GM18505 (cell line): ENCODE results near the gene RFT1.
"Not testable (repeated sequence)": the region's sequence is repeated elsewhere in the genome, so short reads cannot be mapped to it uniquely, and the experiment has no call there.

ENCODE experiments used
- ATAC-seq: cut with Tn5 transposase; IDR thresholded peaks from one replicate; pipeline ENCODE4 v1.9.1; 2021; ENCODE audit not compliant: unreplicated experiment
- POLR2A ChIP-seq: IDR thresholded peaks from 4 replicates; pipeline ENCODE4 v1.6.1; 2011; ENCODE audit warnings: borderline replicate concordance; ENCODE audit not compliant: insufficient read depth, insufficient read length; ENCODE audit errors: extremely low read depth

RFT1 gene

GRCh38 chr3:53075743-53076140, 54.5 kb downstream of the RFT1 start:
- no peak for TF ChIP-seq POLR2A
- ATAC-seq = no peak

- ATAC-seq = no peak
- TF ChIP-seq POLR2A = no peak
Measured at GRCh38 chr3:53074761-53075742, 55.2 kb downstream of the RFT1 start.

GRCh38 chr3:53074366-53074696, 55.9 kb downstream of the RFT1 start:
- no peak for TF ChIP-seq POLR2A
- no peak for ATAC-seq

GRCh38 chr3:53073553-53074365, 56.5 kb downstream of the RFT1 start:
- no peak for ATAC-seq

GRCh38 chr3:53072653-53073552, 57.3 kb downstream of the RFT1 start:
- TF ChIP-seq POLR2A = peak; percentile 50
- peak; percentile 66 for ATAC-seq

More at GRCh38 chr3:53073553-53074365, 56.5 kb downstream of the RFT1 start:
- no peak for TF ChIP-seq POLR2A

- no peak for TF ChIP-seq POLR2A
- no peak for ATAC-seq
Measured at GRCh38 chr3:53071882-53072431, 58.3 kb downstream of the RFT1 start.

GRCh38 chr3:53069422-53070068, 60.7 kb downstream of the RFT1 start:
- no peak for ATAC-seq
- TF ChIP-seq POLR2A = no peak

GRCh38 chr3:53068176-53068575, 62.1 kb downstream of the RFT1 start:
- TF ChIP-seq POLR2A = no peak
- ATAC-seq = no peak

- TF ChIP-seq POLR2A = no peak
- no peak for ATAC-seq
Measured at GRCh38 chr3:53067567-53067966, 62.7 kb downstream of the RFT1 start.

GRCh38 chr3:53065841-53066480, 64.3 kb downstream of the RFT1 start:
- ATAC-seq = no peak
- no peak for TF ChIP-seq POLR2A

- no peak for ATAC-seq
- TF ChIP-seq POLR2A = no peak
Measured at GRCh38 chr3:53062905-53063304, 67.3 kb downstream of the RFT1 start.

GRCh38 chr3:53056442-53056841, 73.8 kb downstream of the RFT1 start:
- TF ChIP-seq POLR2A = no peak
- no peak for ATAC-seq

- ATAC-seq = not testable (repeated sequence)
Measured at GRCh38 chr3:53054233-53054632, 76.0 kb downstream of the RFT1 start.
